Stimulated activated memory B cell treated with anti-CD40 and anti-IgM and Interleukin-4, amounts not matched to agents 10 μg/mL and 1 μg/mL and 100 μg/mL, for 72 hours (primary cell): ENCODE data around the gene UNC45A.
A peak's percentile ranks its signal among the peaks of the same experiment; 100 is the strongest.
"Not testable (repeated sequence)": the region's sequence is repeated elsewhere in the genome, so short reads cannot be mapped to it uniquely, and the experiment has no call there.

ENCODE experiments used
- ATAC-seq: fragments of 150-1000 bp; cut with Tn5 transposase; 2 replicates; pipeline ENCODE4 v1.10.0; 2021
- H3K27ac Mint-ChIP-seq: one replicate; pipeline ENCODE4 v1.8.0; 2022; ENCODE audit warnings: mild to moderate bottlenecking, mixed read lengths
- H3K27me3 Mint-ChIP-seq: one replicate; pipeline ENCODE4 v1.8.0; 2022; ENCODE audit warnings: mixed read lengths
- H3K36me3 Mint-ChIP-seq: one replicate; pipeline ENCODE4 v1.8.0; 2022; ENCODE audit warnings: mixed read lengths
- H3K4me1 Mint-ChIP-seq: one replicate; pipeline ENCODE4 v1.8.0; 2022; ENCODE audit warnings: mixed read lengths
- H3K4me3 Mint-ChIP-seq: one replicate; pipeline ENCODE4 v1.8.0; 2022; ENCODE audit warnings: mild to moderate bottlenecking, moderate library complexity, mixed read lengths
- H3K9me3 Mint-ChIP-seq: one replicate; pipeline ENCODE4 v1.8.0; 2022; ENCODE audit warnings: mixed read lengths

UNC45A gene

DNA sequence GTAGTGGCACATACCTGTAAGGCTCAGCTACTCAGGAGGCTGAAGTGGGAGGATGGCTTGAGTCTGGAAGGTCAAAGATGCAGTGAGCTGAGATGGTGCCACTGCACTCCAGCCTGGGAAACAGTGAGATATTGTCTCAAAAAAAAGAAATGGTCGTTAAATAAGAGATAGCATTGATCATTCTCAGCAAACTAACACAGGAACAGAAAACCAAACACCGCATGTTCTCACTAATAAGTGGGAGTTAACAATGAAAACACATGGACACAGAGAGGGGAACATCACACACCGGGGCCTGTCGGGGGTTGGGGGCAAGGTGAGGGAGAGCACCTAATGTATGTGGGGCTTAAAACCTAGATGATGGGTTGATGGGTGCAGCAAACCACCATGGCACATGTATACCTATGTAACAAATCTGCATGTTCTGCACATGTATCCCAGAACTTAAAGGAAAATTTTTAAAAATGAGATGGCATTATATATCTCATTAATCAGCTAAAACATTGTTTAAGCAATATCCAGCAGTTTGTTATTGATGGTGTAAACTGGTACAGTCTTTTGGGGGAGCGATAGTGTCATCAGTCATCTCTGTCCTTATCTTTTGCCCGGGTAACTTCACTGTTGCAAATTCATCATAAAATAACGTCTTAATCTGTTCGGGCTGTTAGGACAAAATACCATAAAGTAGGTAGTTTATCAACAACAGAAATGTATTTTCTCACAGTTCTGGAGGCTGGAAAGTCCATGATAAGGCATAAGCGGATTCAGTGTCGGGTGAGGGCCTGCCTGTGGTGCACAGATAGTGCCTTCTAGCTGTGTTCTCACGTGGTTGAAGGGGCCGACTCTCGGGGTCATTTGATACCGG lies 33.7 kb upstream of the UNC45A start:
- H3K36me3 Mint-ChIP-seq: peaks cover 16% of the 10 kb centered on the region
- no peak for ATAC-seq
- H3K4me3 Mint-ChIP-seq: peak overlapping the region; percentile 84
- peak overlapping the region; percentile 90 for H3K27ac Mint-ChIP-seq
- peaks cover 65% of the 10 kb centered on the region for H3K4me1 Mint-ChIP-seq
- no peaks in the 10 kb centered on the region for H3K27me3 Mint-ChIP-seq
- H3K9me3 Mint-ChIP-seq: no peaks in the 10 kb centered on the region

DNA sequence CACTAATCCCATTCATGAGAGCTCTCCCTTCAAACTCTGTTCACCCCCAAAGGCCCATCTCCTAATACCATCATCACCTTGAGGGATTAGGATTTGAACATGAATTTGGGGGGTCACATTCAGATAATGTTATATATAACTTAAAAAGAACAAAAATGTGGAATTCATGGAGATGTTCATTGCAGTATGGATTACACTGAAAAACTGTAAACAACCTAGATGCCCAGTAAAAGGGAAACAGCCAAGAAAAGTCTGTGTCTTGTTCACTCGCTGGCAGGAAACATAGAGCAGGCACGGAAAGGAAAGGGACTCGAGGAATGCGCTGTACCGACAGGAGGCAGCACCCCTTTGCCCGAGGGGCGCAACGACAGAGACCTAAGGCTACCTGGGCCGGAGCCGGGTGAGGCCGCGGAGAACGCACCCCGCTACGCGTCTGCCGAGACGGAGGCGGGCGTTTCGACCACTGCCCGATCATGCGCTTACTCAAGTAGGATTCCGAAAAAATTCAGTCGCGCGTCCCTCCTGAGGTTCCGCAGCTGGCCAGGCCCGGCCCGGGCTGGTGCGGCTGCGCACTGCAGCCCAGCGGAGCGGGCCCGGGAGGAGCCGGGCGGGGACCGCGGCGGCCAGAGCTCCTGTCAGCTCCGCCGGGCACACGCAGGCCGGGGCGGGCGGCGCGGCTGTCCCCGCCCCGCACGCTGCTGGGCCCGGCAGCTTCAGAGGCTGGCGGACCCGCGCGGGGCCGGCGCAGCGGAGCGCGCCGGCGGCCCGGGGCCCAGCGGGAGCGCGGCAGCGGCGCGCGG lies 32.8 kb upstream of the UNC45A start:
- Mint-ChIP-seq H3K27me3 (no peaks in the 10 kb centered on the region), H3K27ac (peak overlapping the region; percentile 90), H3K9me3 (no peaks in the 10 kb centered on the region), H3K4me1 (peaks cover 59% of the 10 kb centered on the region), H3K36me3 (peaks cover 24% of the 10 kb centered on the region), H3K4me3 (peak overlapping the region; percentile 84)
- ATAC-seq: peak; percentile 91

GRCh38 chr15:90902840-90903732 lies 32.0 kb upstream of the UNC45A start, which contains the start of gene MAN2A2:
Gene MAN2A2, plus strand, starts transcription at chr15:90903302. Its CDS starts 906 bp downstream, at chr15:90904208.
- Mint-ChIP-seq H3K27ac (peak within 1 kb of the TSS; percentile 91), H3K4me3 (peak within 1 kb of the TSS; percentile 86), H3K9me3 (no peaks in the 10 kb centered on the region), H3K27me3 (no peaks in the 10 kb centered on the region), H3K4me1 (peaks cover 50% of the 10 kb centered on the region), H3K36me3 (peaks cover 33% of the 10 kb centered on the region)
- peak; percentile 83 for ATAC-seq

DNA sequence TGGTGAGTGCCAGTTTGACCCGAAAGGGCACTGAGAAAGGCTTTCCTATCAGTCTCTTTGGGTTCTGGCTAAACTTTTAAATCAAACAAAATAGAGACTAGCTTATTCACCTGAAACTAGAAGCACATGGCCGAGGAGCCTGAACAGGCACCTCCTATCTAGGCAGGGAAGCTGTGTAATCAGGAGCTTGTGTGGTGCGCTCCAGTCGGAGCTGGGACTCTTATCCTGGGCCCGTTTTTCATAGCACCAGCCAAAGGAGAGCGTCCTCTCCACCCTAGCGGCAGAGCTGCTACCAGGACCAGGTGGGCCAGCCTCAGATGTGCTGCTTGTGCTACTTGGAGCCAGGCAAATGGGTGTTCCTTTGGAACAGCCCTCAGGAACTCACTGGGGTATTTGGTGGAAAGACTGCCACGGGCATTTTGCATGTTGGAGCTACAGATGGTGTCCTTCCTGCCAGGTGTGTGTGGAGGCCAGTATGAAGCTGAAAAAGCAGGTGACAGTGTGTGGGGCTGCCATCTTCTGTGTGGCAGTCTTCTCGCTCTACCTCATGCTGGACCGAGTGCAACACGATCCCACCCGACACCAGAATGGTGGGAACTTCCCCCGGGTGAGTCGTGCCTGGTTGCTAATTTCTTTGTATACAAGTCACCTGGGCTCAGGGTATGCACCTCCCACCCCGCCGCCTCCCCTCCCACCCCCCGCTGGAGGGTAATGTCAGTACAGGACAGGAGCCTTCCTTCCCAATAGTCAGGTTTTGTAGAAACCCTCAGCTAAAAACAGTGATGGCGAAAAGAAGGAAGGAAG lies 31.1 kb upstream of the UNC45A start:
- H3K27ac Mint-ChIP-seq: peak overlapping the region; percentile 91
- H3K36me3 Mint-ChIP-seq: peaks cover 36% of the 10 kb centered on the region
- ATAC-seq: no peak
- peaks cover 44% of the 10 kb centered on the region for H3K4me1 Mint-ChIP-seq
- H3K4me3 Mint-ChIP-seq: peak overlapping the region; percentile 86
- H3K27me3 Mint-ChIP-seq: no peaks in the 10 kb centered on the region
- no peaks in the 10 kb centered on the region for H3K9me3 Mint-ChIP-seq

GRCh38 chr15:90904746-90905145 lies 30.3 kb upstream of the UNC45A start:
- Mint-ChIP-seq H3K27me3 (no peaks in the 10 kb centered on the region), H3K4me3 (no peak overlapping the region), H3K27ac (no peak overlapping the region), H3K36me3 (peaks cover 44% of the 10 kb centered on the region), H3K4me1 (peaks cover 44% of the 10 kb centered on the region), H3K9me3 (no peaks in the 10 kb centered on the region)
- ATAC-seq: no peak

- no peak overlapping the region for H3K4me3 Mint-ChIP-seq
- peaks cover 52% of the 10 kb centered on the region for H3K36me3 Mint-ChIP-seq
- peak overlapping the region; percentile 26 for H3K27ac Mint-ChIP-seq
Observed at GRCh38 chr15:90905306-90906180, 29.5 kb upstream of the UNC45A start.

GRCh38 chr15:90906181-90906849 lies 28.8 kb upstream of the UNC45A start:
- H3K27me3 Mint-ChIP-seq: no peaks in the 10 kb centered on the region
- peaks cover 59% of the 10 kb centered on the region for H3K36me3 Mint-ChIP-seq
- no peak overlapping the region for H3K27ac Mint-ChIP-seq
- no peak overlapping the region for H3K4me3 Mint-ChIP-seq
- no peak for ATAC-seq
- H3K4me1 Mint-ChIP-seq: peaks cover 35% of the 10 kb centered on the region
- H3K9me3 Mint-ChIP-seq: no peaks in the 10 kb centered on the region

More at GRCh38 chr15:90905306-90906180, 29.5 kb upstream of the UNC45A start:
- peaks cover 39% of the 10 kb centered on the region for H3K4me1 Mint-ChIP-seq
- no peak for ATAC-seq
- H3K9me3 Mint-ChIP-seq: no peaks in the 10 kb centered on the region
- H3K27me3 Mint-ChIP-seq: no peaks in the 10 kb centered on the region

GRCh38 chr15:90907051-90907660 lies 27.9 kb upstream of the UNC45A start:
- H3K4me1 Mint-ChIP-seq: peaks cover 26% of the 10 kb centered on the region
- no peaks in the 10 kb centered on the region for H3K9me3 Mint-ChIP-seq
- H3K27me3 Mint-ChIP-seq: no peaks in the 10 kb centered on the region
- no peak overlapping the region for H3K4me3 Mint-ChIP-seq
- no peak overlapping the region for H3K27ac Mint-ChIP-seq
- no peak for ATAC-seq
- H3K36me3 Mint-ChIP-seq: peaks cover 64% of the 10 kb centered on the region

DNA sequence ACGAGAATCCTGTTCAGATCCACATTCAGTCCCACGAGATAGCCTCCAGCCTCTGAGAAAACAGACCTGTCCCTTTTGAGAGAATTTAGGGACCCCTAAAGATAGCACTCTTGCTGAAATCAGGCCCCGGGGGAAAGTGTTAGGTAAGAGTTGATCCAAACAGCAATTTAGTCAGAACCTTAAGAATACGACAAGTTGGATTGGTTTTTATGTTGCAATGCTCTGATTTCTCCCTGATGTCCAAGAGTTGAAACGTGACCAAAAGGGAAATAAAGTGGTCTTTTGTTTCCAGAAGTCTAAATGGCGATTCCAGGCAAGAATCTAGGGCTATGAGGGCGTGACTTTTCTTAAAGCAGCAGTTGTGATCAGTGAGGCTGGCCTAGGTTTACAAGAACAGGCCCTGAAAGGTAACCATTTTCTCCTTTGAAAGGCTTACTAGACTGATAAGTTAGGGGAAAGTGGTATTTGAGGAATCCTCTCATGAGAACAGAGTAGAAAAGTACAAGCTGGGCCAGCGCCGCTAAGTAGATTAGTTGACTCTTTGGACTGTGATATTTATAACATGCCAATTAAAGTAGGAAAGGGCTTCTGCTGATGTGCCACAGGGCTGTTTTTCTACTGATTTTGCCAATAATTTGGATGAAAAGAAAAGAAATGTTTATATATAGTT lies 27.1 kb upstream of the UNC45A start:
- Mint-ChIP-seq H3K36me3 (peaks cover 72% of the 10 kb centered on the region), H3K27me3 (no peaks in the 10 kb centered on the region), H3K4me3 (no peak overlapping the region), H3K9me3 (no peaks in the 10 kb centered on the region), H3K4me1 (peaks cover 26% of the 10 kb centered on the region), H3K27ac (no peak overlapping the region)
- ATAC-seq: no peak

- peaks cover 16% of the 10 kb centered on the region for H3K4me1 Mint-ChIP-seq
- peaks cover 86% of the 10 kb centered on the region for H3K36me3 Mint-ChIP-seq
- not testable (repeated sequence) for H3K27me3 Mint-ChIP-seq, H3K9me3 Mint-ChIP-seq, H3K27ac Mint-ChIP-seq, ATAC-seq, H3K4me3 Mint-ChIP-seq
Observed at GRCh38 chr15:90909449-90909848, 25.6 kb upstream of the UNC45A start.

DNA sequence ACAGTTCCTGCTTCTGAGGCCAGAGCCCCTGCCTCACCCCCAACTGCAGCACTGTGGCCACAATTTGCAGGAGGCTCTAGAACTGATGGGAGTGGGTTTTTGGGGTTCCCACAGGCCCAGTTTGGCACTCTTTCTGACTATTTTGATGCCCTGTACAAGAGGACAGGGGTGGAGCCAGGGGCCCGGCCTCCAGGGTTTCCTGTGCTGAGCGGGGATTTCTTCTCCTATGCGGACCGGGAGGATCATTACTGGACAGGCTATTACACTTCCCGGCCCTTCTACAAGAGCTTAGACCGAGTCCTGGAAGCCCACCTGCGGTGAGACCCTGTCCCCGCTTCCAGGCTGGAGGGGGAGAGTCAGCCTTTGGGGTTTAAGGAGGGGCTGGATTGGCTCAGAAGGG lies 25.1 kb upstream of the UNC45A start:
- Mint-ChIP-seq H3K27ac (no peak overlapping the region), H3K4me1 (peaks cover 16% of the 10 kb centered on the region), H3K36me3 (peaks cover 87% of the 10 kb centered on the region), H3K4me3 (no peak overlapping the region), H3K27me3 (no peaks in the 10 kb centered on the region), H3K9me3 (no peaks in the 10 kb centered on the region)
- no peak for ATAC-seq
